Stimulated activated CD8-positive, alpha-beta memory T cell treated with anti-CD3 and anti-CD28 coated beads, Interleukin-2, amount 100 ng/mL, for 48 hours (primary cell): Measurements from ENCODE around the gene DOHH.

Experiments used
- DNase-seq, 2 donors: peaks; one replicate each; pipeline ENCODE4 v3.0.0-alpha.2; 2020; ENCODE audit warnings: low read depth in 2 of 2

Gene DOHH

GRCh38 chr19:3441986-3442329, 58.5 kb downstream of the DOHH start:
- no peak for DNase-seq

GRCh38 chr19:3441089-3441985, 59.1 kb downstream of the DOHH start:
- DNase-seq = no peak
